ENCODE results near the gene SLC25A41. TPM values are rescaled to one million over a fixed set of nuclear protein-coding genes. Genes with fewer than 3 reads are reported as not detected.
"Not testable (repeated sequence)": the region's sequence is repeated elsewhere in the genome, so short reads cannot be mapped to it uniquely, and the experiment has no call there.

The SLC25A41 gene
- total RNA-seq, 2 experiments from 2014 or later: 0.16 to 0.18 TPM

GRCh38 chr19:6413721-6414643 lies 19.6 kb downstream of the SLC25A41 start:
- H3K36me3 Mint-ChIP-seq (ENCODE audit: low read depth): peaks cover 38% of the 10 kb centered on the region
- ChIA-PET POLR2A (no interaction called here), CTCF (no interaction called here)
- DNase-seq (no peak), ATAC-seq (no peak)
- no peak overlapping the region for H3K4me3 Mint-ChIP-seq
- no peak overlapping the region for H3K27ac Mint-ChIP-seq
- no peaks in the 10 kb centered on the region for H3K27me3 Mint-ChIP-seq (ENCODE audit: low read depth)
- no peaks in the 10 kb centered on the region for H3K4me1 Mint-ChIP-seq (ENCODE audit: low read depth)
- H3K9me3 Mint-ChIP-seq (ENCODE audit: insufficient read depth): no peaks in the 10 kb centered on the region

DNA sequence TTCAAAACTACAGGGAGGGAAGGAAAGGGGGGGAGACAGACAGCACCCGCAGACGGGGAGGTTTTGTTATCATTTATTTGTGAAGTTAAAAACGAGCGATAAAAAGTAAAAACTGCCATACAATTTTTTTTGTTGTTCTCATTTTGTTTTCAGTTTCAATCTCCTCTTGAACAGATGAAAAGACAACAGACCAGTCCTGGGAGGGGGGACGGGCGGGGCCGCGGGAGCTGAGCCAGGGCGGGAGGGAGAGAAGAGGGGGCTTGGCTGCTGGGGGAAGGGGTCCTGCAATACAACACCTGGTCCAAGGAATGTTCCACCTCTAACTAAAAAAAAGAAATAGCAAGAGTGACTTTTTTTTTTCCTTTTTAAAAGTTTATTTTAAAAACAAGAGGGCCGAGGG lies 20.3 kb downstream of the SLC25A41 start:
- Mint-ChIP-seq H3K4me1 (ENCODE audit: low read depth) (no peaks in the 10 kb centered on the region), H3K27me3 (ENCODE audit: low read depth) (no peaks in the 10 kb centered on the region), H3K9me3 (ENCODE audit: insufficient read depth) (no peaks in the 10 kb centered on the region), H3K4me3 (no peak overlapping the region), H3K36me3 (ENCODE audit: low read depth) (peaks cover 32% of the 10 kb centered on the region), H3K27ac (no peak overlapping the region)
- DNase-seq (no peak), ATAC-seq (no peak)
- ChIA-PET CTCF (no interaction called here), POLR2A (no interaction called here)

DNA sequence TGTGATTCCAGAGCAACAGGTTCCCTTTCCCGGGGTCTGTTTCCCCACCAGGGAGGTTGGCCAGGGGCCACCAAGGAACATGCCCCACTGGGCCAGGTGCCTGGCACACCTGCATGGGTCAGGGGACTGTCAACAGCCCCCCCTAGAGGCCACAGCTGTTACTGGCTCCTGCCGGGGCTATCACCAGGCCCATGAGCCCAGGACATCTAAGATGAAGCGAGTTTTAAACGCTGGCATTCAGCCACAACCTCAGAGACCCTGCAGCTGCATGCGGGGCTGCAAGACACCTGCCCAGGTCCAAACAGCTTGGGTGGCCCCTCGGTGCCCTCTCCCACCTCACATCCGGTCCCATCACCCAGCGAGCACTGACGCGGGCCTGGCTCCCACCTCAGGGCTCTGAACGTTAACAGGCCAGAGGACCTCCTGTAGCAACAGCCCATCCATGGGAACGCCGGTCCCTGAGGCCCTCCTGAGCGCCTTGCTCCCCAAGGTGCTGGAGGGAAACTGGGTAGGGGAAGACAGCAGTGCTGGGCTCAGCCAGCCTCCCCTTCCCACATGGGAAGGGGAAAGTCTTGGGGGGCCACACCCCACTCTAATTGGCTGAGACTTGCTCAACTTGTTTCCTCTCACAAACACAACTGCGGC lies 21.0 kb downstream of the SLC25A41 start:
- POLR2A ChIA-PET: no interaction called here
- ATAC-seq: peak; percentile 67
- no peak overlapping the region for H3K4me3 Mint-ChIP-seq
- H3K4me1 Mint-ChIP-seq (ENCODE audit: low read depth): no peaks in the 10 kb centered on the region
- CTCF ChIA-PET: interaction anchor here (1.0 kb wide), 1 partner anchor 284 kb away, joined by 3 read pairs; no protein-coding TSS in a partner anchor
- H3K27me3 Mint-ChIP-seq (ENCODE audit: low read depth): no peaks in the 10 kb centered on the region
- H3K36me3 Mint-ChIP-seq (ENCODE audit: low read depth): peaks cover 27% of the 10 kb centered on the region
- H3K27ac Mint-ChIP-seq: no peak overlapping the region
- DNase-seq: peak; percentile 54
- no peaks in the 10 kb centered on the region for H3K9me3 Mint-ChIP-seq (ENCODE audit: insufficient read depth)

GRCh38 chr19:6412061-6412446 lies 21.5 kb downstream of the SLC25A41 start:
- DNase-seq (no peak), ATAC-seq (peak; percentile 9)
- Mint-ChIP-seq H3K27me3 (ENCODE audit: low read depth) (no peaks in the 10 kb centered on the region), H3K9me3 (ENCODE audit: insufficient read depth) (no peaks in the 10 kb centered on the region), H3K4me3 (no peak overlapping the region), H3K36me3 (ENCODE audit: low read depth) (peaks cover 24% of the 10 kb centered on the region), H3K4me1 (ENCODE audit: low read depth) (no peaks in the 10 kb centered on the region), H3K27ac (no peak overlapping the region)
- ChIA-PET CTCF (interaction anchor here (1.0 kb wide), 1 partner anchor 284 kb away, joined by 3 read pairs; no protein-coding TSS in a partner anchor), POLR2A (no interaction called here)

DNA sequence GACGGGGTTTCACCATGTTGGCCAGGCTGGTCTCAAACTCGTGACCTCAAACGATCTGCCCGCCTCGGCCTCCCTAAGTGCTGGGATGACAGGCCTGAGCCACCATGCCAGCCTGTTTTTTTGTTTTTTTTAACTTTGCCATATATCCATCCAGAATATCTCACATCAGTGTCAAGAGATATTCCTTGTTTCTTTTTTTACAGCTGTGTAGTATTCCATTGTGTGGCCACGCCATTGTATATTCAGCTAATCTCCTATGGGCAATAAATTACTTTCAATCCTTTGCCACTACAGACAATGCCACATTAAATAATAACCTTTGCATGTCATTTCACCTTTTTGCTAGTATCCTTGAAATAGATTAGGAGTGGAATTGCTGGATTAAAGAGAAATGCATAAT lies 24.2 kb downstream of the SLC25A41 start:
- ChIA-PET CTCF (interaction anchor here (1.0 kb wide), 1 partner anchor 17 kb away, joined by 3 read pairs; no protein-coding TSS in a partner anchor), POLR2A (no interaction called here)
- Mint-ChIP-seq H3K4me1 (ENCODE audit: low read depth) (no peaks in the 10 kb centered on the region), H3K27me3 (ENCODE audit: low read depth) (no peaks in the 10 kb centered on the region), H3K27ac (no peak overlapping the region), H3K9me3 (ENCODE audit: insufficient read depth) (no peaks in the 10 kb centered on the region), H3K36me3 (ENCODE audit: low read depth) (peaks cover 12% of the 10 kb centered on the region), H3K4me3 (no peak overlapping the region)
- DNase-seq (no peak), ATAC-seq (no peak)

DNA sequence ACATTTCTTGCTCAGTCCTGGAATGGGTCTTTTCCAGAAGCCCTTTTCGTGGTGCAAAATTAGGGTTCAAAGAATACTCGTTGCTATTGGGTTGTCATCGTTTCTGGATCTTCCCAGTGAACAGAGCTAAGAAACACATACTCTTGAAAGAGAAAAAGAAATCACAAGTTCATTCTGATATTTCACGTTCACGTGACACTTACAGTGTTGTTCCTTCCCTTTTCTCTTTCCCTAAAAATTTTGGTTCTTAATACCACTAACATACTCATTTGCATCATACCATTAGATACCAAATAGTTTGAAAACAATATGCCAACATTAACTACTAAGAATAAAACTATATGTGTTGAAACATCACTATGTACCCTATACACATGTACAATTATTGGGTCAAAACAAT lies 27.2 kb downstream of the SLC25A41 start:
- no peak overlapping the region for H3K27ac Mint-ChIP-seq
- H3K9me3 Mint-ChIP-seq (ENCODE audit: insufficient read depth): no peaks in the 10 kb centered on the region
- DNase-seq: no peak
- CTCF ChIA-PET: no interaction called here
- H3K4me3 Mint-ChIP-seq: no peak overlapping the region
- POLR2A ChIA-PET: interaction anchor here (0.6 kb wide), 1 partner anchor 100 kb away, joined by 3 read pairs; no protein-coding TSS in a partner anchor
- H3K4me1 Mint-ChIP-seq (ENCODE audit: low read depth): no peaks in the 10 kb centered on the region
- no peaks in the 10 kb centered on the region for H3K36me3 Mint-ChIP-seq (ENCODE audit: low read depth)
- H3K27me3 Mint-ChIP-seq (ENCODE audit: low read depth): no peaks in the 10 kb centered on the region
- no peak for ATAC-seq

- no peaks in the 10 kb centered on the region for H3K27me3 Mint-ChIP-seq (ENCODE audit: low read depth)
- no peak for ATAC-seq
- H3K27ac Mint-ChIP-seq: no peak overlapping the region
- ChIA-PET CTCF (no interaction called here), POLR2A (interaction anchor here (0.6 to 1.0 kb wide), 2 partner anchors 9 to 18 kb away, joined by 3 to 4 read pairs; no protein-coding TSS in a partner anchor)
- H3K4me3 Mint-ChIP-seq: no peak overlapping the region
- H3K36me3 Mint-ChIP-seq (ENCODE audit: low read depth): no peaks in the 10 kb centered on the region
- DNase-seq: no peak
- H3K4me1 Mint-ChIP-seq (ENCODE audit: low read depth): peaks cover 3% of the 10 kb centered on the region
- H3K9me3 Mint-ChIP-seq (ENCODE audit: insufficient read depth): no peaks in the 10 kb centered on the region
These were observed 30.5 kb downstream of the SLC25A41 start for GRCh38 chr19:6402837-6403608.

DNA sequence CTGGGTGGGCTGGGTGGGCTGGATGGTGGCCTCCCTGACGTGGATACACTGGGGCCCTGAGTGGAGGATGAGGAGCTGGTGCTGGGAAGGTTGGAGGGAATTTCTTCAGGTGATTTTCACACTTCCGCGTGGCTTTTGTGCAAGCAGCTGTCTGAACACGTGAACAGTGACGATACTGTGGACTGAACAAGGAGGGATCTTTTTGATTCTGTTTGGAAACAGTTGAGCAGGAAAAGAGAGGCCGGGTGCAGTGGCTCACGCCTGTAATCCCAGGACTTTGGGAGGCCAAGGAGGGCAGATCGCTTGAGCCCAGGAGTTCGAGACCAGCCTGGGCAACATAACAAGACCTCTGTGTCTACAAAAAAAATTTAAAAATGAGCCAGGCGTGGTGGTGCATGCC lies 31.5 kb downstream of the SLC25A41 start:
- H3K4me3 Mint-ChIP-seq: no peak overlapping the region
- H3K36me3 Mint-ChIP-seq (ENCODE audit: low read depth): no peaks in the 10 kb centered on the region
- ChIA-PET POLR2A (no interaction called here), CTCF (no interaction called here)
- no peaks in the 10 kb centered on the region for H3K27me3 Mint-ChIP-seq (ENCODE audit: low read depth)
- ATAC-seq (no peak), DNase-seq (no peak)
- H3K4me1 Mint-ChIP-seq (ENCODE audit: low read depth): peaks cover 3% of the 10 kb centered on the region
- H3K9me3 Mint-ChIP-seq (ENCODE audit: insufficient read depth): no peaks in the 10 kb centered on the region
- H3K27ac Mint-ChIP-seq: no peak overlapping the region

DNA sequence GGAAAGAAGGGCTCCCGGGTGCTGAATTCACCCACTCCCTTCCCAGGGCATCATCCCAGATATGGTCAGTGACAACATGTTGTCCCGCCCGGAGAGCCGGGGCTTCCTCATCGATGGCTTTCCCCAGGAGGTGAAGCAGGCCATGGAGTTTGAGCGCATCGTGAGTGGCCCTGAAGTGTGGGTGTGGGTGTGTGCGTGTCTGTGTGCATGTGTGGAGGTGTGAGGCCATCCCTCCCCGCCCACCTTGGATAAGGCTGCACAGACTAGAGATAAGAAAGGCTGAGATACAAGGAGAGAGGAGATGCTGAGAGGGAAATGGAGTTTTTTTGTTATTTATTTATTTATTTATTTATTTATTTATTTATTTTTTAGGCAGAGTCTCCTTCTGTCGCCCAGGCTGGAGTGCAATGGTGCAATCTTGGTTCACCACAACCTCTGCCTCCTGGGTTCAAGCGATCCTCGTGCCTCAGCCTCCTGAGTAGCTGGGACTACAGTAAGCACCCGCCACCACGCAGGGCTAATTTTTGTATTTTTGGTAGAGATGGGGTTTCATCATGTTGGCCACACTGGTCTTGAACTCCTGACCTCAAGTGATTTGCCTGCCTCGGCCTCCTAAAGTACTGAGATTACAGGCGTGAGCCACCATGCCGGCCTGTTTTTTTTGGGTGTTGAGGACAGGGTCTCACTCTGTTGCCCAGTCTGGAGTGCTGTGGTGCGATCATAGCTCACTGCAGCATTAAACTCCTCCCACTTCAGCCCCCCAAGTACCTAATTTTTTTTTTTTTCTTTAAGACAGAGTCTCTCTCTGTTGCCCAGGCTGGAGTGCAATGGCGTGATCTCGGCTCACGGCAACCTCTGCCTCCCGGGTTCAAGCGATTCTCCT lies 33.3 kb downstream of the SLC25A41 start:
- ATAC-seq, CTCF ChIA-PET: not testable (repeated sequence)
- POLR2A ChIA-PET: interaction anchor here (1.0 kb wide), 1 partner anchor 21 kb away, joined by 3 read pairs; no protein-coding TSS in a partner anchor

DNA sequence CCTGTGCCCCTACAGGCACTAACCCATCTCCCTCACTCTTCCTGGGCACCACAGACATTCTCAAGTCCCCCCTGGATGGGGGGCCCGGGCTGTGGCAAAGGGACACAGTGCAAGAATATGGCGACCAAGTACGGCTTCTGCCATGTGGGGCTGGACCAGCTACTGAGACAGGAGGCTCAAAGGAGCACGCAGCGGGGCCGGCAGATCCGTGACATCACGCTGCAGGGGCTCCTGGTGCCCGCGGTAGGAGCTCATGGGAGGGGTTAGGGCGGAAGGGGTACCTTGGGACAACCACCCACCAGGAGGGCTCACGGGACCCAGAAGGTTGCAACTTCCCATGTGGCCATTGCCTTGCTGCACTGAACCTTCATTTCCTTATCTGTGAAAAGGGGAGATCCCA lies 37.3 kb downstream of the SLC25A41 start:
- no peaks in the 10 kb centered on the region for H3K9me3 Mint-ChIP-seq (ENCODE audit: insufficient read depth)
- H3K27ac Mint-ChIP-seq: no peak overlapping the region
- H3K36me3 Mint-ChIP-seq (ENCODE audit: low read depth): peaks cover 14% of the 10 kb centered on the region
- CTCF ChIA-PET: interaction anchor here (0.7 kb wide), 1 partner anchor 110 kb away, joined by 3 read pairs; no protein-coding TSS in a partner anchor
- no peak for ATAC-seq
- H3K4me3 Mint-ChIP-seq: no peak overlapping the region
- H3K27me3 Mint-ChIP-seq (ENCODE audit: low read depth): no peaks in the 10 kb centered on the region
- H3K4me1 Mint-ChIP-seq (ENCODE audit: low read depth): peaks cover 28% of the 10 kb centered on the region
- DNase-seq: no peak
- POLR2A ChIA-PET: no interaction called here

More for the DNA sequence above, 33.3 kb downstream of the SLC25A41 start:
- H3K9me3 Mint-ChIP-seq (ENCODE audit: insufficient read depth); H3K27ac Mint-ChIP-seq; H3K4me3 Mint-ChIP-seq; H3K27me3 Mint-ChIP-seq (ENCODE audit: low read depth); H3K36me3 Mint-ChIP-seq (ENCODE audit: low read depth); DNase-seq; H3K4me1 Mint-ChIP-seq (ENCODE audit: low read depth): not testable (repeated sequence)

DNA sequence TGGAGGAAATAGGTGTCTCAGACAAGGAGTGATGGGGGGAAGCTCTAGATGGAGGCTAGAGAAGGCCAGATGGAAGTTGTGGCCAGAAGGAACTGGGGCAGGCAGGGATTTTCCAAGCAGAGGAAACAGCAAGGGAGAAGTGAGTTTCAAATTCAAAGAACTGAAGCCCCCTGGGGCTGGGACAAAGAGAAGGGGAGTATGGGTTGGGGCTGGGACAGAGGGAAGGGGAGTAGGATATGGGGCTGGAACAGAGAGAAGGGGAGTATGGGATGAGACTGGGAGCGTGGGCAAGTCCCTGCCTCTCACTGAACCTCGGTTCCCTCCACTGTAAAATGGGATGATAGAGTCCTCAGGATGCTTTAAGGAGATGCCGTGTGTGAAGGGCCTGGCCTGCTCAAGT lies 38.7 kb downstream of the SLC25A41 start:
- ATAC-seq: no peak
- no peaks in the 10 kb centered on the region for H3K9me3 Mint-ChIP-seq (ENCODE audit: insufficient read depth)
- H3K27ac Mint-ChIP-seq: peak overlapping the region; percentile 72
- peaks cover 21% of the 10 kb centered on the region for H3K36me3 Mint-ChIP-seq (ENCODE audit: low read depth)
- ChIA-PET POLR2A (no interaction called here), CTCF (no interaction called here)
- no peaks in the 10 kb centered on the region for H3K27me3 Mint-ChIP-seq (ENCODE audit: low read depth)
- DNase-seq: no peak
- H3K4me3 Mint-ChIP-seq: peak overlapping the region; percentile 96
- H3K4me1 Mint-ChIP-seq (ENCODE audit: low read depth): peaks cover 28% of the 10 kb centered on the region

Measured in activated CD8-positive, alpha-beta T cell treated with anti-CD3 and anti-CD28 coated beads, Interleukin-2, amount 10 ng/mL, durations not matched to agents 7 days and 5 days (primary cell).